Progenitor cell of endocrine pancreas (in vitro differentiated cells): Measurements from ENCODE around the gene BUB1. TPM values are rescaled to one million over a fixed set of nuclear protein-coding genes. Genes with fewer than 3 reads are reported as not detected.
"Not testable (repeated sequence)": the region's sequence is repeated elsewhere in the genome, so short reads cannot be mapped to it uniquely, and the experiment has no call there.

Experiments used
- DNase-seq: peaks from one replicate; pipeline ENCODE4 v3.0.0; 2021; ENCODE audit warnings: low spot score; ENCODE audit not compliant: unreplicated experiment
- H3K27ac Mint-ChIP-seq: 2 replicates; pipeline ENCODE4 v1.8.0; 2021; ENCODE audit warnings: mild to moderate bottlenecking, moderate library complexity, mixed read lengths
- H3K27me3 Mint-ChIP-seq: 2 replicates; pipeline ENCODE4 v1.8.0; 2021; ENCODE audit warnings: mixed read lengths
- H3K36me3 Mint-ChIP-seq: 2 replicates; pipeline ENCODE4 v1.8.0; 2022; ENCODE audit warnings: mixed read lengths; ENCODE audit not compliant: insufficient read depth
- H3K4me1 Mint-ChIP-seq: 2 replicates; pipeline ENCODE4 v1.8.0; 2021; ENCODE audit warnings: low read depth, mixed read lengths
- H3K4me3 Mint-ChIP-seq: 2 replicates; pipeline ENCODE4 v1.8.0; 2021; ENCODE audit warnings: low read depth, mild to moderate bottlenecking, moderate library complexity, mixed read lengths
- H3K9me3 Mint-ChIP-seq: 2 replicates; pipeline ENCODE4 v1.8.0; 2021; ENCODE audit warnings: low read depth, mixed read lengths
- CTCF ChIP-seq: fragments of 200-600 bp; sonication (generic); IDR thresholded peaks from one replicate; pipeline ENCODE4 v1.5.0; 2021; ENCODE audit warnings: antibody characterized with exemption, mild to moderate bottlenecking; ENCODE audit not compliant: unreplicated experiment
- total RNA-seq: library from RNA; stranded (reverse); gene quantifications from 2 replicates; pipeline ENCODE4 v1.2.1, GENCODE V29; 2021

BUB1 gene
- total RNA-seq, 1 donor from 2014 or later, result 25.4 TPM

- TF ChIP-seq CTCF, result no peak
- H3K4me1 Mint-ChIP-seq, result no peaks in the 10 kb centered on the region
- no peak overlapping the region for H3K4me3 Mint-ChIP-seq
- no peaks in the 10 kb centered on the region for H3K9me3 Mint-ChIP-seq
- H3K27ac Mint-ChIP-seq, result no peak overlapping the region
- no peaks in the 10 kb centered on the region for H3K36me3 Mint-ChIP-seq
- H3K27me3 Mint-ChIP-seq, result peaks cover 7% of the 10 kb centered on the region
- no peak for DNase-seq
Observed at GRCh38 chr2:110702514-110703380, 24.9 kb upstream of the BUB1 start.

GRCh38 chr2:110698253-110698652 is 20.4 kb upstream of the BUB1 start:
- DNase-seq, H3K27me3 Mint-ChIP-seq, H3K4me1 Mint-ChIP-seq, H3K36me3 Mint-ChIP-seq, H3K27ac Mint-ChIP-seq, H3K9me3 Mint-ChIP-seq, H3K4me3 Mint-ChIP-seq: not testable (repeated sequence)

- DNase-seq, H3K36me3 Mint-ChIP-seq, H3K4me1 Mint-ChIP-seq, H3K4me3 Mint-ChIP-seq, H3K9me3 Mint-ChIP-seq, H3K27me3 Mint-ChIP-seq: not testable (repeated sequence)
- peak overlapping the region; percentile 57 for H3K27ac Mint-ChIP-seq
Observed at GRCh38 chr2:110695146-110695898, 17.5 kb upstream of the BUB1 start.

GRCh38 chr2:110691612-110692258 is 13.9 kb upstream of the BUB1 start:
- no peak for TF ChIP-seq CTCF
- DNase-seq, result no peak
- Mint-ChIP-seq H3K9me3 (peaks cover 11% of the 10 kb centered on the region), H3K27ac (no peak overlapping the region), H3K36me3 (peaks cover 2% of the 10 kb centered on the region), H3K27me3 (peaks cover 5% of the 10 kb centered on the region), H3K4me1 (peaks cover 13% of the 10 kb centered on the region), H3K4me3 (no peak overlapping the region)

- Mint-ChIP-seq H3K27ac (peak overlapping the region; percentile 38), H3K27me3 (peaks cover 5% of the 10 kb centered on the region), H3K4me3 (no peak overlapping the region), H3K4me1 (peaks cover 13% of the 10 kb centered on the region), H3K9me3 (peaks cover 15% of the 10 kb centered on the region), H3K36me3 (peaks cover 4% of the 10 kb centered on the region)
- no peak for TF ChIP-seq CTCF
- DNase-seq, result no peak
Observed at GRCh38 chr2:110690083-110690965, 12.5 kb upstream of the BUB1 start.
